PC-3 (cell line): ENCODE results near the gene CROCC2.

Experiments used
- CTCF ChIP-seq: fragments of 300-600 bp; sonication (generic); conservative IDR thresholded peaks from 2 replicates; pipeline ENCODE4 v1.5.1; 2017; ENCODE audit warnings: antibody characterized with exemption, low read depth, mild to moderate bottlenecking, low read length
- EZH2 ChIP-seq: fragments of 300-600 bp; sonication (generic); IDR thresholded peaks from one replicate; pipeline ENCODE4 v1.6.1; 2017; ENCODE audit warnings: antibody characterized with exemption, mild to moderate bottlenecking, low read length; ENCODE audit not compliant: unreplicated experiment

DNA sequence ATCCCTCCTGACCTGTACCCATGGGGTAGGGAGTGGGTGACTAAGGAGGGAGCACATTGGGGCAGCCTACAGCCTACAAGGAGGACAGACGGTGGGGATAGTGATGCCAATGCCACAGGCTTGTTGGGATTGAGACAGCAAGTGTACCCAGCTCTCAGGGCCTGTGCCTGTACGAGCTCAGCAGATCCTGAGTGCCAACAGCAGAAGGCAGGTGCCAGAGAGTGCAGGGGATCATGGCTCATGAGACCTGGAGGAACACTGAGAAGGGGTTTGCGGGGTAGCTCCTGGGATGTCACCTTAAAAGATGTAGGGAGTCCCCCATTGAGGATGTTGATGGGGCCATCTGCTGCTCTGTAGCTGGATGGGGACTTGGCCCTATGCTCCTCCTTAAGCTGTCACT, 82.0 kb downstream of the CROCC2 start:
- TF ChIP-seq EZH2 (no peak), CTCF (no peak)
